Globus pallidus (tissue), 1 donor: ENCODE data around the gene SUSD3.
"Not testable (repeated sequence)": the region's sequence is repeated elsewhere in the genome, so short reads cannot be mapped to it uniquely, and the experiment has no call there.

Experiments
- DNase-seq: peaks from one replicate; pipeline ENCODE4 v3.0.0-alpha.2; 2015; ENCODE audit warnings: low spot score

Gene SUSD3

GRCh38 chr9:93058355-93059010, at the start of gene SUSD3:
SUSD3 (plus strand) TSS chr9:93058701; CDS start chr9:93058743, 42 bp downstream.
- DNase-seq, result no peak

DNA sequence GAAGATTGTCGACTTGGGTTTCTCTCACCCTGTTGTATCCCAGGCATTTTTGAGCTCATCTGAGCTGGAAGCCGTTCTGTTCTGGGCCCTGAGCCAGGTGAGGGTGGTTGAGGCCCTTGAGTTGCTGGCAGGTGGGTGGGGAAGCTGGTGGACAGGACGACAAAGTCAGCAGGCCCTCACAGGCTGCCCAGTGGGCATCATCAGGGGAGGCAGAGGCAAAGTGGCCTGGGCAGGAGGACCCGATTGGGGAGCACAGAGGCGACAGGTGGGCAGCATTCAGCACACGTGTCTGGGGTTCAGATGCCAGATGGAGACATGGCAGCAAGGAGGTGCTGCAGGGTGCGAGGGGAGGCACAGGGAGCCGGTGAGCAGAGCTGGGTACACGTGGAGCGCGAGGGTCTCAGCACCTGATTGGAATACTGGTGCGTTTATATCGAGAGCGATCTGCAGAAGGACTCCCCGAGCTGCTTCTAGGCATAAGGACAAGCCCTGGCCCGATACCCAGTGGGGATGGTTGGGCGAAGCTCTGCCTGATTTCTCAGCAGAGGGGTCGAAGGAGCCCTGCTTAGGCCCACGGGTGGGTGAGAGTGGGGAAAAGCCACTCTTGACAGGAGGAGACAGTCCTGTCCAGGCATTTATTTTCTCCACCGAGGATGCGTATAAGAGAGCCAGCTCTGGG, 49.0 kb upstream of the SUSD3 start:
- DNase-seq, result no peak

DNA sequence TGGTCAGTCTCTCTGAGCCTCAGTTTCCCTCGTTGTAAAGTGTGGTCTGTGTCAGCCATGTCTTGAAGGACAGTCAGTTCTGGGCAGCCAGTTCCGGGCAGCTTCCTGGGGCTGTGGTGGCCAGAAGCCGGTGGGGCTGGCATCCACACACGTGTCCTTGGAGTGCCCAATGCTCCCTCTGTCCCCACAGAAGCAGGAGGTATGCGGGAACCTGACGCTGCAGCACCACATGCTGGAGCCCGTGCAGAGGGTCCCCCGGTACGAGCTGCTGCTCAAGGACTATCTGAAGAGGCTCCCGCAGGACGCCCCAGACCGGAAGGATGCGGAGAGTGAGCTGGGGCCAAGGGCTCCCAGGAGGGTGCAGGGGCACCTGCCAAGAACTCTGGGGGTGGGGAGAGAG, 48.4 kb upstream of the SUSD3 start:
- DNase-seq, result no peak

DNA sequence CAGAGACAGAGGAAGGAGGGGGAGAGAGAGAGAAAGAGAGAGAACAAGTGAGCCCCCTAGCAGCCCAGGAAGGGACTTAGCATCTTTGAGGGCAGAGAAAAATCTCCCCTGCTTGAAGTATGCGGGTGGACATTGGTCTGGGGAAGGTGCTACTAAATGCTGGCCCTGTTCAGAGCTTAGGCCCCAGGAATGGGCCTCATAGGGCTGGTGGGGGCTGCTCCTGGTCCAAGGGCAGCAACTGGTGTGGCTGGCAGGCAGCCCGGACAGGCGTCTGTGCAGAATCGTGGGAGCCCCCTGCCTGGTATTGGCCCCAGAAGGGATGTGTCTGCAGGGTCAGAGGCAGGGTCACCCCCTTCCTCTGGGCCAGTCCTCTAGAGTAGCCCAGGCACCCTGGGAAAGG, 47.8 kb upstream of the SUSD3 start:
- no peak for DNase-seq

GRCh38 chr9:93011114-93011513, 47.4 kb upstream of the SUSD3 start:
- no peak for DNase-seq

GRCh38 chr9:93012963-93013855, 45.3 kb upstream of the SUSD3 start:
- no peak for DNase-seq

DNA sequence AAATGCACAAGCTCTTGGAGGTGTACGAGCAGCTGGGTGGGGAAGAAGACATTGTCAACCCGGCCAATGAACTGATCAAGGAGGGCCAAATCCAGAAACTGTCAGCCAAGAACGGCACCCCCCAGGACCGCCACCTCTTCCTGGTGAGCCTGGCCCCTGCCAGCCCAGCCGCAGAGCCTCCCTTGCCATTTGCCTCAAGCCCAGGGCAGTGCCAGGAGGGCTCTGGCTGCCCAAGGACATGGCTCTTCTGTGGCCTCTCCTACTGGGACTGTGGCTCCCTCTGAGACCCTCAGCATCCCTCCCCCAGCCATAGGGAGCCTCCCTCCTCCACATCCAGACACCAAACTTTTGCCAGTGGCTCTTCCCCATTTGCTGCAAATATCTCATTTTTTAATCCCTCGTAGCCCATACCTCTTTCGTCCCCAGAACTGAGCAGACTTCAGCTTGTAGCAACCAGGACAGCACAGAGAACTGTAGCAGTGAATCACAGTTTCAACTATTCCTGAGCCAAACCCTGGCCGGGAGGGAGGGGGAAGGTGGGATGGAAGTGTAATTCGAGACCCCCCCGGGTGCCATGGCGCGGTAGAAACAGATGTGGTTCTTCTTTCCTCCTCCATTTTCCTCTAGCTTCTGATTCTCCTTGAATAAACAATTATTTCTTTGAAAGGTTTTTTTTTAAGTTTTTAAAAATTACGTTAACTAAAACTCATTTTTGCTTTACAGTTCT, 44.5 kb upstream of the SUSD3 start:
- no peak for DNase-seq

DNA sequence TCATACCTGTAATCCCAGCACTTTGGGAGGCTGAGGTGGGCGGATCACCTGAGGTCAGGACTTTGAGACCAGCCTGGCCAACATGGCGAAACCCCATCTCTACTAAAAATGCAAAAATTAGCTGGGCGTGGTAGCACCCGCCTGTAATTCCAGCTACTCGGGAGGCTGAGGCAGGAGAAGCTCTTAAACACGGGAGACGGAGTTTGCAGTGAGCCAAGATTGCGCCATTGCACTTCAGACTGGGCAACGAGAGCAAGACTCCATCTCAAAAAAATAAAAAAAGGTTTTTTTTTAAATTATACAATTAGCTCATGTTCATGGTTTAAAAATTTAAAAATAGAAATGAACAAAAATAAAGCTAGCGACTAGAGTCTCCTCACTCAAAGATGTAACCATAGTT, 43.3 kb upstream of the SUSD3 start:
- not testable (repeated sequence) for DNase-seq

GRCh38 chr9:93017621-93018020, 40.9 kb upstream of the SUSD3 start:
- DNase-seq, result no peak

- no peak for DNase-seq
Measured at GRCh38 chr9:93020151-93020550, 38.4 kb upstream of the SUSD3 start.

GRCh38 chr9:93020771-93021670, 37.5 kb upstream of the SUSD3 start:
- no peak for DNase-seq

DNA sequence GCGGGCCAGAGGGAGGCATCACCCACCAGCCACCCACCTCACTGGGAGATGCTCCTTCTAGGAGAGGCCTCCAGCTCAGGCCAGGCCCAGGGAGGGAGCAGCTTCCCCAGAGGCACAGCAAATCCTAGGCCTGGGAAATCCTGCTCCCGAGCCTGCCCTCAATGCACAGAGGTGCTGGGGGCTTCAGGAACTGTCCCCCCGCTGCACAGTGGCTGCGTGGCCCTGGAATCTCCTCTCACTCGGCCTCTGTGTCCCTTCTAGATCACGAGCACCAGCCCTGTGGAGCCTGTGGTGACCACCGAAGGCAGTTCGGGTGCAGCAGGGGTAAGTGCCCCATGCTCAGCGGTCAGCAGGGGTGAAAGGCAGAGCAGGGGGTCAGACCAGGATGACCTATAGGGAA, 36.4 kb upstream of the SUSD3 start:
- DNase-seq, result no peak

DNA sequence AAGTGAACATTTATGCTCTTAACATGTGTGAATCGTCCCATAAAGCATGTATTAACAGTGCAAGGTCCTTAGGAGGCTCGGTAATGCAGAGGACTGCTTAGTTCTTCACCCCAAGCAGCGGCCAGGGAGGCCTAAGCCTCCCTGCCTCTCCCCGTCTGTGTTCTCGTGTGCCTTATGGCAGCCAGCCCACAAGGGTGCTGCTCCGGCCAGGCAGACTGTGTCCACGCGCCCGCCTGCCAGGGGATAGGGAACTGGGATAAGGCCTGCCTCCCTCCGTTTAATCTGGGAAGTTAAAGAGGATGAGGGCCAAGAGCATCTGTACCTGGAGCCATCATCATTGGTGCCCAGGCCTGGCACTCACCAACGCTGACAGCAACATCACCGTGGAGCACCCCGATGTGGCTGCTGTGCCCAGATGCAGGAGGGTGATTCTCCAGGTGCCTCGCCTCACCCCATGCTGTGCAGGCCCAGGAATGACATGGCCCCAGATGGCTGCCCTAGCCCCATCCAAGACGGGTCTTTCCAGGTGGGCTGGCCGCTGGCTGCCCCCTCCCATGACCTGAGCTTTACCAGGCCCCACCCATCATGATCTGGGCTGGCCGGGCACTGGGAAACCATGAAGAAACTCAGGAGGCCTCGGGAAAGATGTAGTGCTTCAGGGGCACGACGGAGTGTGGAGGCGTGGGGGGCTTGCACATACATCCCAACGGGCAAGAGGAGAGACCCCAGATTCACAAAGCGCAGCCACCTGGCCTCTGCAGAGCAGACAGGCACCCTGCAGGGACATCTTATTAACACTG, 35.6 kb upstream of the SUSD3 start:
- DNase-seq, result no peak

GRCh38 chr9:93023521-93023815, 35.0 kb upstream of the SUSD3 start:
- DNase-seq, result no peak

DNA sequence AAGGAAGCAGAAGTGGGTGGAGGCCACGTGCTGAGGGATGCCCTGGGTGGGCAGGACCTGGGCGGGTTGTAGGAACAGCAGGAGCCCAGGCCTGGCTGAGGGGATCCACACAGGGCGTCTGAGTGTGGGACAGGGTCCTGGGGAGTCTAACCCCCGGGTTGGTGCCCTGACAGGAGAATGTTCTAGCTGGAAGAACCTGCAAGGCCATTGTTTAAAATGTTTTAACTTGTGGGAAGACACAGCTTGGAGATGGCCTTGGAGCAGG, 33.9 kb upstream of the SUSD3 start:
- no peak for DNase-seq

GRCh38 chr9:93024986-93025630, 33.4 kb upstream of the SUSD3 start:
- DNase-seq, result no peak

DNA sequence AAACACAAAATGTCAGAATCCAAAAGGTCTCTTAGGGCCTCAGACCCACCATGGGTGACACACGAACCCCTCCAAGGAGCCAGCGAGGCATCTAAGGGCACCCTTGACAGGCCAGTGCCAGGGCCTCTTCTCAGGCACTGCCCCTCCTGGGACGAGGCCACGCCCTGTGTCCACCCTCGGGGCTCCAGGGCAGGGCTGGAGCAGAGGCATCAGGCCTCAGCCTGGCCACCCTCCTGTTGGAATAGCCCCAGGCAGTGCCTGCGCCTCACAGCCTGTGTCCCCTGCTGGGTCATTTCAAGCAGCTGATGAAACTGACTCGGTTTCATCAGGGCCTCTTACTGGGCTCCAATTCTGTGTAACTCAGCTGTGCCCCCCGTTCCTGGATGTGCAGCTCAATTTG, 32.8 kb upstream of the SUSD3 start:
- no peak for DNase-seq

DNA sequence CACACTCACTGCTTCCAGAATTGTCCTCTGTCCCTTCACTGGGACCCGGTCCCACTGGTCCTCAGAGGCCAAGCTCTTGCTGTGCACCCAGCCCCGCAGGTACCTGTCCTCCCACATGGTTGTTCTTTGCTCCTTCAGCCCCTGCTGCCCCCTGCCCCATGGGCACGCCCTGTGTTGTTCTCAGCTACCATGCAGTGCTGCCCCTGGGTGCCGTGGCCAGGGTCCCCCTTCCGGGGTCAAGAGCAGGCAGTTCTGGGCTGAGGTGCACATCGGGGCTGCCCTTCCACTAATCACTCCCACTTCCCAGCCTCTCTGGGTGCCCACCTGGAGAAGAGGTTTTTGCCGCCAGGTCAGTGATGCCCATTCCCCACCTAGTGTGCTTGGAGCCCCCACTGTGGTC, 31.9 kb upstream of the SUSD3 start:
- no peak for DNase-seq

- DNase-seq, result no peak
Measured at GRCh38 chr9:93027750-93028149, 30.8 kb upstream of the SUSD3 start.

GRCh38 chr9:93028448-93029006, 30.0 kb upstream of the SUSD3 start:
- DNase-seq, result no peak
